HT-29 (cell line): ENCODE results near the gene F2. TPM values are rescaled to one million over a fixed set of nuclear protein-coding genes. Genes with fewer than 3 reads are reported as not detected.

Experiments used
- DNase-seq: peaks from one replicate; pipeline ENCODE4 v3.0.0-alpha.2; 2015; ENCODE audit warnings: low spot score
- small RNA-seq: library from RNA; depleted of rRNA; stranded (forward); fragments of <200 nt; gene quantifications from one replicate; pipeline ENCODE3, GENCODE V24; 2014
- total RNA-seq: library from RNA; depleted of rRNA; stranded (reverse); fragments of >200 nt; shearing (Covaris generic); gene quantifications from 2 replicates; pipeline ENCODE4 v1.2.3, GENCODE V29; 2014; rRNA removed

F2 gene
- total RNA-seq, 1 experiment from 2014 or later: 0.38 TPM

GRCh38 chr11:46741600-46742484 is 22.8 kb downstream of the F2 start:
- DNase-seq: no peak

GRCh38 chr11:46743043-46743442 is 24.0 kb downstream of the F2 start:
- no peak for DNase-seq

DNA sequence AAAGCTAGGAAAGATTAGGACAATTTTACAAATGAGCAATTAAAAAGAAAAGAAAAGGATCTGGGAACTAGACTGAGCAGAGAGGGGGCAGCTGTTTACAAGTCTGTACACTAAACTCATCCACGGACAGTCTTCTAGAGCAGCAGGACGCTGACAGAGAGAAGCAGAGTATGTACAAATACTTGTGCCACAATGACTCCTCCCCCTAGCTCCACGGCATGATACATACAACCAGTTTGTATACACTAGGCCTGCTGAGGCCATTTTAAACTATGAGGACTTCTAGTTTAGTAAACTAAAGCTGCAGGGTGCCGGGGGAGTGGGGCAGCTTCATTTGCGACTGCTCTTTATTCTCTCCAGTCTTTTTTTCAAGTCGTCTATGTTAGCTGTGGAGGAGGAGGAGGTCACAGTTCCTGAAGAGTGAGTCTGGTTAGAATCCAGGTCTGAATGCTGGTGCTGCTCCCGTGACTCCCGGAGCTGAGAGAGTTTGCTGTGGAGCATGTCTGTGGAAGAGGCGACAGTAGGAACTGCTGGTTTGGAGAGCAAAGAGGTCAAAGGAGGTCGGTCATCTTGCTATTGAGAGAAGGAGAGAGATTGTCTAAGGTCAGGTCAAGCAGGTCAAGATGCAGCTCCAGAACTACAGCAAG is 24.8 kb downstream of the F2 start:
- no peak for DNase-seq

DNA sequence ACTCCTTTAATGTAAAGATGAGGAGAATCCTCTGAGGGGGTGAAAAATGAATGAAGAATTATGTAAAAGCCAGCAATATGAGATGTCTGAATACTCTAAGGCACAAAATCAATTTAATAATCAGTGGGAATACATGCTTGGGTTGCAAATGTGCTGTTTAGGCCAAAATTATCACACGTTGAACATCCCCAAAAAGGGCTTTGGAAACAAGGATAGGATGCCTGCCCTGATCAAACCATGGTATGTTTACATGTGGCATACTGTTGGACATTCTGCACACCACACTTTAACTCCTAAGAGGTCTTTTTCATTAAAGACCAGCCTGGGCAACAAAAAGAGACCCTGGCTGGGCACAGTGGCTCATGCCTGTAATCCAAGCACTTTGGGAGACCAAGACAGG is 26.3 kb downstream of the F2 start:
- no peak for DNase-seq

- DNase-seq: no peak
Observed at GRCh38 chr11:46745995-46746394, 27.0 kb downstream of the F2 start.

DNA sequence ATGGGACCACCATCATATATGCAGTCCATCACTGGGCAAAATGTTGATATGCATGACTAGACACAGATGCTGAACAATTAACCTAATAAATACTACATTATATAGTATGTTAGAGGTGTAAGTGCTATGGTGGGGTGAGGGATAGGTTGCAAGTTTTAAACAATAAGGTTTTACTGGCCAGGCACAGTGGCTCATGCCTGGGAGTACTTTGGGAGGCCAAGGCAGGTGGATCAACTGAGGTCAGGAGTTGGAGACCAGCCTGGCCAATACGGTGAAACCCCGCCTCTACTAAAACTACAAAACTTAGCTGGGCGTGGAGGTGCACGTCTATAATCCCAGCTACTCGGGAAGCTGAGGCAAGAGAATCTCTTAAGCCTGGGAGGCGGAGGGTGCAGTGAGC is 28.1 kb downstream of the F2 start:
- DNase-seq: no peak

GRCh38 chr11:46755962-46756361 is 36.9 kb downstream of the F2 start:
- DNase-seq: no peak

GRCh38 chr11:46759196-46759595 is 40.2 kb downstream of the F2 start:
- DNase-seq: no peak

- DNase-seq: no peak
Observed at GRCh38 chr11:46760429-46761128, 41.6 kb downstream of the F2 start.

GRCh38 chr11:46761807-46762206 is 42.8 kb downstream of the F2 start:
- no peak for DNase-seq

DNA sequence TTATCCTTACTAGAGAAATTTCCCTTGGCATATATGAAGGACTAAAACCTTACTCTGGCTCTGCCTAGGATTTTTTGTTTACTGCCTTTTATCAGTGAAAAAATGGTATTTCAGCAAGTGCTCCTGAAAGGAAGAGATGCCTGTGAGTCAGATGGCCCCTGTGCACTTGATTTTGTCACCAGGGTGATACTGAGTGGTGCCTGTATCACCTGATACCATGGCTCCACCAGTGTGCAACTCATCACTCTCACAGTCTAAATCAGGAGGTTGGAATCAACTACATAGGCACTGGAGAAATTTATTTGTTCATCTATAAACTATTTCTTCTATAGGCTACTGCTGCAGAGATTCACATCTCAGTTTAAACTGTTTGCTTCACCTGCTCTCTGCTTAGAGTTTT is 43.2 kb downstream of the F2 start:
- no peak for DNase-seq

DNA sequence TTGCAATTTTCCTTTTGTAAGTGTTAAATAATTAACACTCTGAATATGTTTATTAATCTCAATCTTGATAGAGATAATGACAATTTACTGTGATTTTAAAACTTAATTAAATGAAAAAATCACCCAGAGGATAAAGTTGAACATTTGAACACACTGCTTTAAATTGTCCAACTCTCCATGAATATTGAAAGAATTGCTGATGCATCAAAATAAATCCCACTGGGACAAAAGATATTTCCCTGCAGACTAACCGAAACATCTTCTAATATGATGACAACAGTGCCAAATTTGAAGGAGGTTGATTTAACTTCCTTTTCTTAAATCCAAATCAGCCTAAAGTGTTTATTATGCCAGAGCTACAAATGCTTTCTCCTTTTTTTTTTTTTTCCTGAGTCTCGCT is 47.6 kb downstream of the F2 start:
- no peak for DNase-seq

- no peak for DNase-seq
Observed at GRCh38 chr11:46769636-46770221, 50.7 kb downstream of the F2 start.

- no peak for DNase-seq
Observed at GRCh38 chr11:46776878-46777277, 57.9 kb downstream of the F2 start.

DNA sequence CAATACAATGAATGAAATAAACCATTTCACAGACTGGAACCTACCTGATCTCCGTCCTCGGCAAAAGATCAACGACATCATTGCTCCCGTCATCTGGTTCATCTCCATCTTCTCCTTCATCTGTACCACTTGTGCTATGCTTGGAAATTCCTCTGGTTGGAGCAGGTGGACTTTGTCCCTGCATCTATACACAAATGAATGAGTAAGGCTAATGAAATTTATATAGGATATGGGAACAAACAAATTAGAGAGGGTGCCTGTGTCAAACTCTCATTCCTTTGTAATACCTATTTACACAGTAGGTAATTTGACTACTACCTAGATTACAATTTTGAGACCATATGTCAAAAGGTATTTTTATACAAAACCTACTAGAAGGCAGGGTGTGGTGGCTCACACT is 59.4 kb downstream of the F2 start:
- peak; percentile 43 for DNase-seq

Small RNAs within 50 kb of the gene (small RNA-seq; reads per million reads assigned to genes)
- gene MIR5582: not detected
- gene RF00573: not detected
- gene SNORD67: 5.7 reads per million, percentile 84 among the genes with 10 or more reads in this experiment

Other genes with a start within 250 kb of the F2 start
- 34.0 and 34.1 TPM in 2 replicates for gene AMBRA1, start 125.2 kb upstream of the F2 start, total RNA-seq
- gene HARBI1, start 102.0 kb upstream of the F2 start, total RNA-seq: 8.0 and 8.3 TPM in 2 replicates
- gene ATG13, start 101.7 kb upstream of the F2 start, total RNA-seq: 140 and 152 TPM in 2 replicates
- 28.7 and 29.3 TPM in 2 replicates for gene ARHGAP1, start 18.6 kb upstream of the F2 start, total RNA-seq
- 15.8 and 17.5 TPM in 2 replicates for gene ZNF408, start 18.2 kb upstream of the F2 start, total RNA-seq
- 62.7 and 76.0 TPM in 2 replicates for gene CKAP5, start 127.1 kb downstream of the F2 start, total RNA-seq
- gene LRP4, start 199.3 kb downstream of the F2 start, total RNA-seq: 0.15 TPM in 1 of 2 replicates, not detected in the other
- gene CSTPP1, start 217.5 kb downstream of the F2 start, total RNA-seq: 45.7 and 61.6 TPM in 2 replicates